Uterus (tissue), 2 donors: ENCODE results near the gene ZNF746.

Experiments used
- POLR2A ChIP-seq, 2 donors: fragments of 450-650 bp; IDR thresholded peaks; one replicate each; pipeline ENCODE4 v1.6.1; 2016; ENCODE audit warnings: antibody characterized with exemption in 2 of 2, mild to moderate bottlenecking in 1 of 2, moderate library complexity in 1 of 2
- TF ChIP-seq, protein P1 (sequence below), 4 experiments: fragments of 200-600 bp in 2 of 4; fragments of 450-650 bp in 2 of 4; sonication (generic) in 2 of 4; IDR thresholded peaks; one replicate each; pipeline ENCODE4 v1.5.1; 2016 to 2019; ENCODE audit warnings: antibody characterized with exemption in 4 of 4, mild to moderate bottlenecking in 2 of 4, moderate library complexity in 1 of 4

GRCh38 chr7:149455175-149455950 is 42.2 kb downstream of the ZNF746 start:
- TF ChIP-seq, protein P1, sequence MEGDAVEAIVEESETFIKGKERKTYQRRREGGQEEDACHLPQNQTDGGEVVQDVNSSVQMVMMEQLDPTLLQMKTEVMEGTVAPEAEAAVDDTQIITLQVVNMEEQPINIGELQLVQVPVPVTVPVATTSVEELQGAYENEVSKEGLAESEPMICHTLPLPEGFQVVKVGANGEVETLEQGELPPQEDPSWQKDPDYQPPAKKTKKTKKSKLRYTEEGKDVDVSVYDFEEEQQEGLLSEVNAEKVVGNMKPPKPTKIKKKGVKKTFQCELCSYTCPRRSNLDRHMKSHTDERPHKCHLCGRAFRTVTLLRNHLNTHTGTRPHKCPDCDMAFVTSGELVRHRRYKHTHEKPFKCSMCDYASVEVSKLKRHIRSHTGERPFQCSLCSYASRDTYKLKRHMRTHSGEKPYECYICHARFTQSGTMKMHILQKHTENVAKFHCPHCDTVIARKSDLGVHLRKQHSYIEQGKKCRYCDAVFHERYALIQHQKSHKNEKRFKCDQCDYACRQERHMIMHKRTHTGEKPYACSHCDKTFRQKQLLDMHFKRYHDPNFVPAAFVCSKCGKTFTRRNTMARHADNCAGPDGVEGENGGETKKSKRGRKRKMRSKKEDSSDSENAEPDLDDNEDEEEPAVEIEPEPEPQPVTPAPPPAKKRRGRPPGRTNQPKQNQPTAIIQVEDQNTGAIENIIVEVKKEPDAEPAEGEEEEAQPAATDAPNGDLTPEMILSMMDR (IDR thresholded peaks at IDR 0.05), result no peak
- no peak for TF ChIP-seq POLR2A (IDR thresholded peaks at IDR 0.05)
